AG04450 (cell line): ENCODE data around the gene FAM53B. TPM values are rescaled to one million over a fixed set of nuclear protein-coding genes. Genes with fewer than 3 reads are reported as not detected.

Experiments
- CTCF ChIA-PET: fragments of 300-600, 350-600 bp; formaldehyde crosslinking; extraction: SDS; loops from one replicate; lab custom pipeline; 2022; ENCODE audit warnings: antibody characterized with exemption, inconsistent platforms; lab: Charles Lee
- POLR2A ChIA-PET: fragments of 350-600 bp; formaldehyde crosslinking; extraction: SDS; loops from one replicate; lab custom pipeline; 2021; ENCODE audit warnings: antibody characterized with exemption, inconsistent platforms; lab: Yijun Ruan, JAX
- DNase-seq: peaks from one replicate; pipeline ENCODE4 v3.0.0-alpha.2; 2011; ENCODE audit warnings: low read depth, low spot score
- H3K27ac ChIP-seq: one replicate; pipeline ENCODE4 v1.5.1; 2012; ENCODE audit warnings: low read depth, low read length, control low read depth
- H3K27me3 ChIP-seq: one replicate; pipeline ENCODE4 v1.6.0; 2012; ENCODE audit warnings: low read length; ENCODE audit not compliant: control insufficient read depth, insufficient read depth
- H3K4me3 ChIP-seq: 2 replicates; pipeline ENCODE4 v1.5.1; 2011; ENCODE audit warnings: mild to moderate bottlenecking, low read depth, low read length, control low read depth
- H3K9me3 ChIP-seq: 2 replicates; pipeline ENCODE4 v1.5.1; 2012; ENCODE audit warnings: low read length; ENCODE audit not compliant: control insufficient read depth, insufficient read depth
- polyA plus RNA-seq: library from polyadenylated mRNA; depleted of rRNA; stranded (reverse); fragments of >200 nt; gene quantifications from 2 replicates; pipeline ENCODE4 v1.2.3, GENCODE V29; 2011
- TF ChIP-seq, protein P1 (sequence below): IDR thresholded peaks from 2 replicates; pipeline ENCODE4 v1.5.1; 2011; ENCODE audit warnings: low read depth, low read length, control low read depth, inconsistent platforms

Gene FAM53B
- polyA plus RNA-seq, 1 experiment = 4.1 TPM

DNA sequence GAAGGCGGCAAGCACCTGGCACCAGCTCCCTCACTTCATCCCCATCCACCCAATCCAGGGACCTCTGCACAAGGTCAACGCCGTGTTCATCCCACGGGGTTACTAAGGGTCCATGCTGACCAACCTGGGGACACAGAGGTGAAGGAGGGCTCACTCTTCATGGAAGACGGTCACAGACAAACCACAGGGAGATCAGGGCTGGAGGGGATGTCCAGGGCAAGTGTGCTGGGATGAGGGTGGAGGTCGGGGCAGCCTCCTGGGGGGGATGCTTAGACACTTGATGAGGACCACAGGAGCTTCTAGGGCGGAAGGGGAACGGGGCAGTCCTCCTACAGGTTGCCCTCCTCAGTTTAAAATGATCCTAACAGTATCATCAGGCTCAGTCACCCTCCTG, 46.7 kb downstream of the FAM53B start:
- Histone ChIP-seq H3K9me3 (no peaks in the 10 kb centered on the region; the same call in 1 of the 2 replicates), H3K27ac (no peak overlapping the region), H3K4me3 (no peak overlapping the region), H3K27me3 (no peaks in the 10 kb centered on the region)
- POLR2A ChIA-PET = no interaction called here
- no peak for DNase-seq
- CTCF ChIA-PET = interaction anchor here (0.6 to 1.2 kb wide), 2 partner anchors 13 to 52 kb away, joined by 3 read pairs; no protein-coding TSS in a partner anchor
- TF ChIP-seq, protein P1, sequence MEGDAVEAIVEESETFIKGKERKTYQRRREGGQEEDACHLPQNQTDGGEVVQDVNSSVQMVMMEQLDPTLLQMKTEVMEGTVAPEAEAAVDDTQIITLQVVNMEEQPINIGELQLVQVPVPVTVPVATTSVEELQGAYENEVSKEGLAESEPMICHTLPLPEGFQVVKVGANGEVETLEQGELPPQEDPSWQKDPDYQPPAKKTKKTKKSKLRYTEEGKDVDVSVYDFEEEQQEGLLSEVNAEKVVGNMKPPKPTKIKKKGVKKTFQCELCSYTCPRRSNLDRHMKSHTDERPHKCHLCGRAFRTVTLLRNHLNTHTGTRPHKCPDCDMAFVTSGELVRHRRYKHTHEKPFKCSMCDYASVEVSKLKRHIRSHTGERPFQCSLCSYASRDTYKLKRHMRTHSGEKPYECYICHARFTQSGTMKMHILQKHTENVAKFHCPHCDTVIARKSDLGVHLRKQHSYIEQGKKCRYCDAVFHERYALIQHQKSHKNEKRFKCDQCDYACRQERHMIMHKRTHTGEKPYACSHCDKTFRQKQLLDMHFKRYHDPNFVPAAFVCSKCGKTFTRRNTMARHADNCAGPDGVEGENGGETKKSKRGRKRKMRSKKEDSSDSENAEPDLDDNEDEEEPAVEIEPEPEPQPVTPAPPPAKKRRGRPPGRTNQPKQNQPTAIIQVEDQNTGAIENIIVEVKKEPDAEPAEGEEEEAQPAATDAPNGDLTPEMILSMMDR = no peak

DNA sequence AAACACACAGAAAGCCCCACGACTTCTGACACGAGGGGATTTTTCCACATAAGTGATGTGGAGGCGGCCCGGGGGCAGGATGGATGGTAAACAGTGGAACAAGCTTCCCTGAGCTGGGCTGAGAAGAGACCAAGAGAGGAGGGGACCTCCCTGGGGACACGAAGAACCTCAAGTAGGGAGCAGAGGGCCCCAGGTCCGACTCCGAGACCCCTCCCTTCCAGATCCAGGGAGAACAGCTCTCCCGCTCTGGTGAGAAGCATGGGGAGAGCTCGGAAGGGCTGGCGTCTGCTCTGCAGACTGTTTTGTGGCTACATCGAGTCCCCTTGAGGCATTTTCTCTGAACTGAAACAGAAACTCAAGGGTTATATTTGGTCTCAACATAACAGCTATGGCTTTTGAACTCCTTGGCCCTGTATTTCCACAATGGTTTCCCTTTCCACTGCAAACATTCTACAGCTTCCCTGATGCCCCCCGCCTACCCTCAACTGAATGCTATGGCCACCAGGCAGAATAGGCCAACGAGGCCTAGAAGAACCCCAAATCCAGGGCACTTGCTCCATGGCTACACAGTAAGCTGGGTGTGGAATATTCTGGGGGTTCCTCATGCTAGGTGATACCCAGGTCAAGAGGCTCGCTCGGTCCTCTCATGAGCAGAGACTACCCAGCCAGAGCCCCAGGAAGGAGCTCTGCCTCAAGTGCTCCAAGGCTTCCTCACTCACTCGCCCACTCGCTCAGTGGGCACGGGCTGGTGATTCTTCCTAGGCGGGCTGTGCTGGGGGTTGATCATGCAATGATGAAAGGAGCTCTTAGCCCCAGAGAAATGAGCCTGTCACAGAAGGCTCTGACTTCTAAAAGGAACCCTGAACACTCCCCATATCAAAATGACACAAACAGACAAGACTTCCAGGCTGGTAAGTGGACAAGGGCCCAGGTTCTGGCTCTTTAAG, 47.5 kb downstream of the FAM53B start:
- no peak for DNase-seq
- Histone ChIP-seq H3K27me3 (no peaks in the 10 kb centered on the region), H3K4me3 (no peak overlapping the region), H3K27ac (no peak overlapping the region), H3K9me3 (no peaks in the 10 kb centered on the region; the same call in 1 of the 2 replicates)
- TF ChIP-seq, protein P1 = no peak
- ChIA-PET POLR2A (no interaction called here), CTCF (interaction anchor here (0.6 to 1.2 kb wide), 2 partner anchors 12 to 51 kb away, joined by 3 read pairs; no protein-coding TSS in a partner anchor)

DNA sequence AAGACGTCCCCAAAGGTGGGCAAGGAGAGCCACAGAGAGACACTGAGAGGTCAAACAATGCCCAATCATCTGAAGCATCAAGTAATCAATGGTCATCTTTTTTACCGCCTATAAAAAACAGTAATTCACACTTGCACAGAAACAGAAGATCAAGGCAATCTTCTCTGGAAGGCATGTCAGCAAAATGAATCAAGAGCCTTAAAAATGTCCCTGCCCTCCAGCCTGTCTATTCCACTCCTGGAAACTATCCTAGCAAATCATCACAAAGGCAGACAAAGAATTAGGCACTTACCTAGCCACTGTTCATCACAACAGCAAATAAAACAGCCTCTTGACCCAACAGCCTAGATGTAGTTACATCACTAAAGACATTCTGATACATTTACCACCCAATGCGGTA, 48.9 kb downstream of the FAM53B start:
- Histone ChIP-seq H3K9me3 (no peaks in the 10 kb centered on the region; the same call in 1 of the 2 replicates), H3K4me3 (no peak overlapping the region), H3K27me3 (no peaks in the 10 kb centered on the region), H3K27ac (no peak overlapping the region)
- ChIA-PET POLR2A (no interaction called here), CTCF (no interaction called here)
- TF ChIP-seq, protein P1 = no peak
- DNase-seq = no peak

DNA sequence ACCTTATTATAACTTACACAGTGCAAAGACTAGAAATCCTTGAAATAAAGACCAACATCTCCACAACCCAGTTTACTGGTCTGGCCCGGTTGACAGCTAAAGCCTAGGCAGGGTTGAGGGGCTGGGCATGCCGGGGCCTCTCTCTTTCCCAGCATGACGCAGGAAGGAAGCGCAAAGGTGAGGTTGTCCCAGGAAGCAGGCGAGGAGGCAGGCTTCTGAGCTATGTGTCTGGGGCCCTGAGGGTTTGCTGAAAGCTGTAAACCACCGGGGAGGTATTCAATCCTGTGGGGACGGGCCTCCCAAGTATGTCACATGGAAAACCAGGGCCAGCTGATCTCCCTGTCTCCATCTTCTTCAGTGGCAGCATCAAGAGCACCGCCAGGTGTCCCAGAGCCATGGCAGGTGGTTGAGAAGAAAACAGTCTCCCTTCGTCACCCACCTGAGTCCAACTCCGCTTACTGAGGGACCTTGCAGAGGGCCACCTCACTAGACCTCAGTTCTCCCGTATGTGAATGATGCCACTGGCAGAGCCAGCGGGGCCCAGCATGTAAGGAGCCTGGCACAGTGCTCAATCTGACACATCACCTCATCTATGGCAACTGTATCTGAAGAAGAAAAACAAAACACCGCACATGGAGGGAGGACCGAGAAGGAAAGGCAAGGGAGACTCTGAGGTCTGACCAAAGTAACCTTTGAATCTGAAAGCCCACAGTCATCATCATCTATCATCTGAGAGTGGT, 49.5 kb downstream of the FAM53B start:
- TF ChIP-seq, protein P1 = no peak
- POLR2A ChIA-PET = no interaction called here
- CTCF ChIA-PET = no interaction called here
- no peaks in the 10 kb centered on the region; the same call in 1 of the 2 replicates for H3K9me3 ChIP-seq
- no peak for DNase-seq
- no peaks in the 10 kb centered on the region for H3K27me3 ChIP-seq
- H3K4me3 ChIP-seq = no peak overlapping the region
- no peak overlapping the region for H3K27ac ChIP-seq
